Uterus (tissue), 2 donors: ENCODE results near the gene CATSPER4.
"Not testable (repeated sequence)": the region's sequence is repeated elsewhere in the genome, so short reads cannot be mapped to it uniquely, and the experiment has no call there.

Experiments used
- CTCF ChIP-seq, 4 experiments: fragments of 200-600 bp in 2 of 4; fragments of 450-650 bp in 2 of 4; sonication (generic) in 2 of 4; IDR thresholded peaks; one replicate each; pipeline ENCODE4 v1.5.1; 2016 to 2019; ENCODE audit warnings: antibody characterized with exemption in 4 of 4, mild to moderate bottlenecking in 2 of 4, moderate library complexity in 1 of 4
- POLR2A ChIP-seq, 2 donors: fragments of 450-650 bp; IDR thresholded peaks; one replicate each; pipeline ENCODE4 v1.6.1; 2016; ENCODE audit warnings: antibody characterized with exemption in 2 of 2, mild to moderate bottlenecking in 1 of 2, moderate library complexity in 1 of 2

DNA sequence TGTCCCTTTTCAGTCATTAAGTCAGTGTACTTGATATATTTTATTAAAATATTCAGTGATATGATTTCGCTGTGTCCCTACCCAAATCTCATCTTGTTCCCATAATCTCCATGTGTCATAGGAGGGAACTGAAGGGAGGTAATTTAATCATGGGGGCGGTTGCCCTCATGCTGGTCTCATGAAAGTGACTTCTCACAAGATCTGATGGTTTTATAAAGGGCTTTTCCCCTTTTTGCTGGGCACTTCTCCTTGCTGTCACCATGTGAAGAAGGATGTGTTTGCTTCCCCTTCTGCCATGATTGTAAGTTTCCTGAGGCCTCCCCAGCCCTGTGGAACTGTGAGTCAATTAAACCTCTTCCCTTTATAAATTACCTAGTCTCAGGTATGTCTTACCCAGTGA is 40.3 kb downstream of the CATSPER4 start:
- not testable (repeated sequence) for TF ChIP-seq CTCF, POLR2A (IDR thresholded peaks at IDR 0.05)
